ENCODE measurements around the gene CFAP300. TPM values are rescaled to one million over a fixed set of nuclear protein-coding genes. Genes with fewer than 3 reads are reported as not detected.

CFAP300 gene
- 11.0 and 16.2 TPM in 2 replicates for total RNA-seq

GRCh38 chr11:102047305-102047924 lies at the start of gene CFAP300:
CFAP300 (plus strand) TSS chr11:102047437; CDS start chr11:102047471, 34 bp downstream.

GRCh38 chr11:102109896-102110760 lies 62.9 kb downstream of the CFAP300 start, which contains the start of gene YAP1:
YAP1 (plus strand) TSS chr11:102110447; CDS start chr11:102110849, 402 bp downstream.

Small RNAs within 50 kb of the gene (small RNA-seq; reads per million reads assigned to genes)
- gene RNA5SP535: not detected

Other genes with a start within 250 kb of the CFAP300 start
- gene CEP126, start 132.4 kb upstream of the CFAP300 start, total RNA-seq: 14.0 and 17.4 TPM in 2 replicates
- 60.3 and 110 TPM in 2 replicates for gene ANGPTL5, start 130.9 kb upstream of the CFAP300 start, total RNA-seq
- gene YAP1, start 63.0 kb downstream of the CFAP300 start, total RNA-seq: 171 and 172 TPM in 2 replicates

Data from articular chondrocyte of knee joint (primary cell).